GM21381 (cell line): ENCODE results near the gene MTMR1.
A peak's percentile ranks its signal among the peaks of the same experiment; 100 is the strongest.

Experiments used
- ATAC-seq: cut with Tn5 transposase; IDR thresholded peaks from one replicate; pipeline ENCODE4 v1.9.1; 2021; ENCODE audit warnings: mild to moderate bottlenecking, moderate library complexity; ENCODE audit not compliant: unreplicated experiment

The MTMR1 gene

GRCh38 chrX:150692831-150693724 lies at the start of gene MTMR1:
Gene MTMR1, plus strand, starts transcription at chrX:150693396. Its CDS starts 135 bp downstream, at chrX:150693531.
- ATAC-seq, result peak; percentile 49

- ATAC-seq, result no peak
These were observed 49.2 kb upstream of the MTMR1 start for GRCh38 chrX:150643958-150644357.

GRCh38 chrX:150644422-150644821 lies 48.8 kb upstream of the MTMR1 start:
- ATAC-seq, result no peak

GRCh38 chrX:150647331-150647730 lies 45.9 kb upstream of the MTMR1 start:
- no peak for ATAC-seq

GRCh38 chrX:150648296-150648940 lies 44.8 kb upstream of the MTMR1 start:
- no peak for ATAC-seq

- ATAC-seq, result no peak
These were observed 43.9 kb upstream of the MTMR1 start for GRCh38 chrX:150649096-150649870.

GRCh38 chrX:150651906-150652305 lies 41.3 kb upstream of the MTMR1 start:
- ATAC-seq, result no peak

GRCh38 chrX:150655788-150656187 lies 37.4 kb upstream of the MTMR1 start:
- no peak for ATAC-seq

GRCh38 chrX:150663073-150663472 lies 30.1 kb upstream of the MTMR1 start:
- ATAC-seq, result no peak

GRCh38 chrX:150664290-150664689 lies 28.9 kb upstream of the MTMR1 start:
- no peak for ATAC-seq

- ATAC-seq, result no peak
These were observed 17.0 kb upstream of the MTMR1 start for GRCh38 chrX:150676221-150676620.

GRCh38 chrX:150680974-150681373 lies 12.2 kb upstream of the MTMR1 start:
- ATAC-seq, result no peak

GRCh38 chrX:150683112-150683511 lies 10.1 kb upstream of the MTMR1 start:
- ATAC-seq, result no peak

- ATAC-seq, result no peak
These were observed 9.6 kb upstream of the MTMR1 start for GRCh38 chrX:150683536-150684146.

GRCh38 chrX:150688911-150689451 lies 4.2 kb upstream of the MTMR1 start:
- ATAC-seq, result no peak

GRCh38 chrX:150690126-150690525 lies 3.1 kb upstream of the MTMR1 start:
- ATAC-seq, result no peak

GRCh38 chrX:150692296-150692695 lies 900 bp upstream of the MTMR1 start:
- no peak for ATAC-seq

GRCh38 chrX:150693725-150694574 lies 754 bp downstream of the MTMR1 start:
- ATAC-seq, result peak; percentile 69

- no peak for ATAC-seq
These were observed 1.7 kb downstream of the MTMR1 start for GRCh38 chrX:150694738-150695410.
